ENCODE data around the gene TMEM144. TPM values are rescaled to one million over a fixed set of nuclear protein-coding genes. Genes with fewer than 3 reads are reported as not detected.

TMEM144 gene
- total RNA-seq, 1 experiment from 2014 or later, result 5.4 TPM

DNA sequence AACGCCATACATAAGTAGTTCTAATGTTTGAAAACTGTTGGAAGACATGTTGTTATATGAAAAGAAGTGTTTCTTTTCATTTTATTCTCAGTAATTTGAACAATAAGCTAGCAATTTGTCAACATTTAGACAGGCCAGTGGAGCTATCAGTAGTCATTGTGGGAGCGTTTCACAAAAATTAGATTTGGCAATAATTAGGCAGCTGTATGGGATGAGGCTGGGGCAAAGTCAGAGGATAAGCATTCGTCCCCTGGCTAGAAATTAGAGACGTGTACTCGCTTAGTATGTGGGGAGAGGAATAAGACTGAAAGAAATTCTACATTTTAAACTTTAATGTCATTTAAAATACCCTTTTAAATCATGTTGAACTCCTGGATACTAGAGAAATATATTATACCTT, 70.6 kb downstream of the TMEM144 start:
- H4K20me1 ChIP-seq (ENCODE audit: low read length), result no peaks in the 10 kb centered on the region
- H3K27me3 ChIP-seq (ENCODE audit: low read length), result no peaks in the 10 kb centered on the region
- H3K9me3 ChIP-seq (ENCODE audit: low read length), result no peaks in the 10 kb centered on the region
- no peaks in the 10 kb centered on the region for H3K36me3 ChIP-seq (ENCODE audit: low read depth, low read length)
- POLR2A ChIA-PET (ENCODE audit: unreplicated experiment), result no interaction called here
- H3K79me2 ChIP-seq (ENCODE audit: low read length), result no peaks in the 10 kb centered on the region
- no peak overlapping the region for H3K27ac ChIP-seq (ENCODE audit: low read length)
- H3K4me1 ChIP-seq (ENCODE audit: insufficient read depth, low read length), result no peaks in the 10 kb centered on the region; the same call in 1 of the 2 replicates
- intact Hi-C loops (cut with micrococcal nuclease), result no loop called here
- H3K4me2 ChIP-seq (ENCODE audit: low read length), result no peak overlapping the region
- H3K9me2 ChIP-seq (replicated peaks; ENCODE audit: low read length), result no peaks in the 10 kb centered on the region
- TF ChIP-seq CTCF (conservative IDR thresholded peaks at IDR 0.05; ENCODE audit: low read depth, low read length) (no peak), EZH2phosphoT487 (IDR thresholded peaks at IDR 0.05; ENCODE audit: borderline replicate concordance, low read length) (no peak), EZH2 (IDR thresholded peaks at IDR 0.05; ENCODE audit: low read length, unreplicated experiment) (no peak)
- BruUV-seq (replicated peaks), result no TSS peak
- H3K9ac ChIP-seq (ENCODE audit: low read length), result no peak overlapping the region
- CTCF ChIA-PET, result no interaction called here
- no peak overlapping the region for H3K4me3 ChIP-seq (ENCODE audit: low read length)
- ATAC-seq, result no peak
- DNase-seq, result no peak
- H3F3A ChIP-seq (ENCODE audit: low read length, unreplicated experiment), result no peaks in the 10 kb centered on the region
- H2AFZ ChIP-seq (ENCODE audit: low read length), result no peak overlapping the region

DNA sequence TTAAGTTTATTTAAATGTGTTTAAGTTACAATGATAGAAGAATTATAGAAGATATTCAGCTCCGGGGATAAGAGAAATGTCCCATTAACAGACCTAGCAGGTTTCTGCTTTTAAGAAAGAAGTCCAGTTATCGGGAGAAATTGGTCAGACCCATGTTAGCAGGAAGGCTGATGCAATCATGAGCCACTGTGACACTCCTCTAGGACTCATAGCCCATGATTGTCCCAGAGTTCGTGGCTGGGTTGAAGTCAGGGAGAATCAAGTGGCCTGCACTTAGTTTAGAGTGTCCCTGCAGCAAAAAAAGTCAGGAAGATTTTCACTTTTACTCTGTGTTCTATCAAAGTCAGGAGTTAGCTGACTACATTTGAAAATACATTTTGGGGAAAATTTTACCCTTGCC, 72.0 kb downstream of the TMEM144 start:
- POLR2A ChIA-PET (ENCODE audit: unreplicated experiment), result no interaction called here

More for the DNA sequence above, 72.0 kb downstream of the TMEM144 start:
- H2AFZ ChIP-seq (ENCODE audit: low read length), result peak overlapping the region; percentile 58
- no peak overlapping the region for H3K9ac ChIP-seq (ENCODE audit: low read length)
- no peak overlapping the region for H3K4me2 ChIP-seq (ENCODE audit: low read length)
- no peaks in the 10 kb centered on the region for H3K9me2 ChIP-seq (replicated peaks; ENCODE audit: low read length)
- H3K9me3 ChIP-seq (ENCODE audit: low read length), result no peaks in the 10 kb centered on the region
- no peaks in the 10 kb centered on the region; the same call in 1 of the 2 replicates for H3K4me1 ChIP-seq (ENCODE audit: insufficient read depth, low read length)
- intact Hi-C loops (cut with micrococcal nuclease), result no loop called here
- H3K27ac ChIP-seq (ENCODE audit: low read length), result no peak overlapping the region
- no peaks in the 10 kb centered on the region for H3K27me3 ChIP-seq (ENCODE audit: low read length)
- H3F3A ChIP-seq (ENCODE audit: low read length, unreplicated experiment), result no peaks in the 10 kb centered on the region
- BruUV-seq (replicated peaks), result no TSS peak
- TF ChIP-seq CTCF (conservative IDR thresholded peaks at IDR 0.05; ENCODE audit: low read depth, low read length) (no peak), EZH2phosphoT487 (IDR thresholded peaks at IDR 0.05; ENCODE audit: borderline replicate concordance, low read length) (no peak), EZH2 (IDR thresholded peaks at IDR 0.05; ENCODE audit: low read length, unreplicated experiment) (no peak)
- H3K4me3 ChIP-seq (ENCODE audit: low read length), result no peak overlapping the region
- no peaks in the 10 kb centered on the region for H4K20me1 ChIP-seq (ENCODE audit: low read length)
- DNase-seq (peak; percentile 42), ATAC-seq (peak; percentile 43; the same call in 1 of the 2 replicates)
- CTCF ChIA-PET, result no interaction called here
- H3K36me3 ChIP-seq (ENCODE audit: low read depth, low read length), result no peaks in the 10 kb centered on the region
- H3K79me2 ChIP-seq (ENCODE audit: low read length), result no peaks in the 10 kb centered on the region

All from PC-3 (cell line).